Progenitor cell of endocrine pancreas (in vitro differentiated cells): ENCODE measurements around the gene LBR. TPM values are rescaled to one million over a fixed set of nuclear protein-coding genes. Genes with fewer than 3 reads are reported as not detected.
A peak's percentile ranks its signal among the peaks of the same experiment; 100 is the strongest.

Source experiments
- DNase-seq: peaks from one replicate; pipeline ENCODE4 v3.0.0; 2021; ENCODE audit warnings: low spot score; ENCODE audit not compliant: unreplicated experiment
- H3K27ac Mint-ChIP-seq: 2 replicates; pipeline ENCODE4 v1.8.0; 2021; ENCODE audit warnings: mild to moderate bottlenecking, moderate library complexity, mixed read lengths
- H3K27me3 Mint-ChIP-seq: 2 replicates; pipeline ENCODE4 v1.8.0; 2021; ENCODE audit warnings: mixed read lengths
- H3K36me3 Mint-ChIP-seq: 2 replicates; pipeline ENCODE4 v1.8.0; 2022; ENCODE audit warnings: mixed read lengths; ENCODE audit not compliant: insufficient read depth
- H3K4me1 Mint-ChIP-seq: 2 replicates; pipeline ENCODE4 v1.8.0; 2021; ENCODE audit warnings: low read depth, mixed read lengths
- H3K4me3 Mint-ChIP-seq: 2 replicates; pipeline ENCODE4 v1.8.0; 2021; ENCODE audit warnings: low read depth, mild to moderate bottlenecking, moderate library complexity, mixed read lengths
- H3K9me3 Mint-ChIP-seq: 2 replicates; pipeline ENCODE4 v1.8.0; 2021; ENCODE audit warnings: low read depth, mixed read lengths
- total RNA-seq: library from RNA; stranded (reverse); gene quantifications from 2 replicates; pipeline ENCODE4 v1.2.1, GENCODE V29; 2021
- TF ChIP-seq, protein P1 (sequence below): fragments of 200-600 bp; sonication (generic); IDR thresholded peaks from one replicate; pipeline ENCODE4 v1.5.0; 2021; ENCODE audit warnings: antibody characterized with exemption, mild to moderate bottlenecking; ENCODE audit not compliant: unreplicated experiment

The LBR gene
- total RNA-seq, 1 donor from 2014 or later = 116 TPM

DNA sequence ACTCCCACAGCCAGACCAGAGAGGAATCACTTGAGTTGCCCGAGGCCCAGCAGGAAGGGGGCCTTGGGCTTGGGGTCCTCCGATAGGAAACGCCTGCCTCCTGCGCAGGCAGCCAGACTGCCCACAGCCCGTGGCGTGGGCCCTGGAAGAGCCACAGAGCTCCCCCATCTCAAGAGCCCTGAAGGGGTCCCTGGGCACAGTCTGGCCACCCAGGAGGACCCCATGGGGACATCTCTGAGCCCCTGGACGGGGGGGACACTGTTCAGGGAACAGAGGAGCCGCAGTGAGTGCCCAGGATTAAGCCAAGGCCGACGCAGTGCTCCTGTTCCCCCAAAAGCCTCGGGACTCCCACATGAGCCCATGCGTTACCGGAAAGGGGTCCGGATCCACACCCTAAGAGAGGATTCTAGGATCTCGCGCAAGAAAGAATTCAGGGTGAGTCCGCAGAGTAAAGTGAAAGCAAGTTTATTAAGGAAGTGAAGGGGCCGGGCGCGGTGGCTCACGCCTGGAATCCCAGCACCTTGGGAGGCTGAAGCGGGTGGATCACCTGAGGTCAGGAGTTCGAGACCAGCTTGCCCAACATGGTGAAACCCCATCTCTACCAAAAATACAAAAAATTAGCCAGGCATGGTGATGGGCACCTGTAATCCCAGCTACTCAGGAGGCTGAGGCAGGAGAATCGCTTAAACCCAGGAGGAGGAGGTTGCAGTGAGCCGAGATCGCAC lies 38.1 kb upstream of the LBR start:
- DNase-seq = no peak
- Mint-ChIP-seq H3K27me3 (peaks cover 18% of the 10 kb centered on the region), H3K4me3 (no peak overlapping the region), H3K4me1 (peaks cover 3% of the 10 kb centered on the region), H3K36me3 (no peaks in the 10 kb centered on the region), H3K9me3 (no peaks in the 10 kb centered on the region), H3K27ac (no peak overlapping the region)
- TF ChIP-seq, protein P1, sequence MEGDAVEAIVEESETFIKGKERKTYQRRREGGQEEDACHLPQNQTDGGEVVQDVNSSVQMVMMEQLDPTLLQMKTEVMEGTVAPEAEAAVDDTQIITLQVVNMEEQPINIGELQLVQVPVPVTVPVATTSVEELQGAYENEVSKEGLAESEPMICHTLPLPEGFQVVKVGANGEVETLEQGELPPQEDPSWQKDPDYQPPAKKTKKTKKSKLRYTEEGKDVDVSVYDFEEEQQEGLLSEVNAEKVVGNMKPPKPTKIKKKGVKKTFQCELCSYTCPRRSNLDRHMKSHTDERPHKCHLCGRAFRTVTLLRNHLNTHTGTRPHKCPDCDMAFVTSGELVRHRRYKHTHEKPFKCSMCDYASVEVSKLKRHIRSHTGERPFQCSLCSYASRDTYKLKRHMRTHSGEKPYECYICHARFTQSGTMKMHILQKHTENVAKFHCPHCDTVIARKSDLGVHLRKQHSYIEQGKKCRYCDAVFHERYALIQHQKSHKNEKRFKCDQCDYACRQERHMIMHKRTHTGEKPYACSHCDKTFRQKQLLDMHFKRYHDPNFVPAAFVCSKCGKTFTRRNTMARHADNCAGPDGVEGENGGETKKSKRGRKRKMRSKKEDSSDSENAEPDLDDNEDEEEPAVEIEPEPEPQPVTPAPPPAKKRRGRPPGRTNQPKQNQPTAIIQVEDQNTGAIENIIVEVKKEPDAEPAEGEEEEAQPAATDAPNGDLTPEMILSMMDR = no peak

DNA sequence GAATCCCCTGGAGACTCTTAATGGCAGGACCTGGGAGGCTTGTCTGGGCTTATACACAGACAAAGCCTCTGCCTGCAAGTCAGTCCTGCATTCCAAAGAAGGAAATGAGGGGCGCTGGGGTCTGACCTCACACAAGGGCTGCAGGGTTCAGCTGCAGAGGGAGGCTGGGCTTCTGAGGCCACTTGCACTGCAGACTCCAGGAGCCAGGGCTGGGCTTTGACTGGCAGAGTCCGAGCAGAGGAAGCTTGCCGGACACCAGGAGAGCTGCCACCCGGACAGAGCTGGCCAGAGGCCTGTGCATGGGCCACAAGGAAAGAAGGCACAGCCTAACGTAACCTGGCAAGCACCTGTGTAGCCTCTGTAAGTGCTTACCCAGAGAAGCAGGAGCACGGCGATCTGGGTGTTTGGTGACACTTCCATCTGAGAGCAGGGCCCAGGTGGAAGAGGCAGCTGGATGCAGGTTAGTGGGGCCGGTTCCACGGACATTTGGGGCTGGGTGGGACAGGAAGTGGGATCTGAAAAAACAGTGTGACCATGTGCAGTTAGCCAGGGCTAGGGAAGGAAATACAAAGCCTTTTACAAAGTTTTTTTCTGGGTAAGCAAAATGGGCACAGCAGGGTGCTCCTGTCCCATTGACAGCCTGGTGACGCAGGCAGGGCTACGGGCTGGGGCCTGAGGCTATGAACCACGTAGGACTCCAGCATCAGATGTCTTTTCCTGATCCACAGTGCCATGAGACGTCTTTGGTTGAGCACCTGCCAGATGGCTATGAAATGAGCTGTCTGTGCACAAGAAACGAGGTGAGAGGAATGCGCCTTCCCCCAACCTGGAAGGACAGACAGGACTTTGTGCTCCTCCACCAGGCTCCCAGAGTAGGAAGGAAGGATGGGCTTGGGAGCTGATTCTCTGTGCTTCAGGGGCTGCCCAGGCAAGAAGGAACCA lies 37.3 kb upstream of the LBR start:
- peaks cover 21% of the 10 kb centered on the region for H3K27me3 Mint-ChIP-seq
- H3K27ac Mint-ChIP-seq = peak overlapping the region; percentile 77
- H3K9me3 Mint-ChIP-seq = no peaks in the 10 kb centered on the region
- TF ChIP-seq, protein P1 = no peak
- no peak overlapping the region for H3K4me3 Mint-ChIP-seq
- H3K4me1 Mint-ChIP-seq = peaks cover 4% of the 10 kb centered on the region
- DNase-seq = no peak
- H3K36me3 Mint-ChIP-seq = no peaks in the 10 kb centered on the region

DNA sequence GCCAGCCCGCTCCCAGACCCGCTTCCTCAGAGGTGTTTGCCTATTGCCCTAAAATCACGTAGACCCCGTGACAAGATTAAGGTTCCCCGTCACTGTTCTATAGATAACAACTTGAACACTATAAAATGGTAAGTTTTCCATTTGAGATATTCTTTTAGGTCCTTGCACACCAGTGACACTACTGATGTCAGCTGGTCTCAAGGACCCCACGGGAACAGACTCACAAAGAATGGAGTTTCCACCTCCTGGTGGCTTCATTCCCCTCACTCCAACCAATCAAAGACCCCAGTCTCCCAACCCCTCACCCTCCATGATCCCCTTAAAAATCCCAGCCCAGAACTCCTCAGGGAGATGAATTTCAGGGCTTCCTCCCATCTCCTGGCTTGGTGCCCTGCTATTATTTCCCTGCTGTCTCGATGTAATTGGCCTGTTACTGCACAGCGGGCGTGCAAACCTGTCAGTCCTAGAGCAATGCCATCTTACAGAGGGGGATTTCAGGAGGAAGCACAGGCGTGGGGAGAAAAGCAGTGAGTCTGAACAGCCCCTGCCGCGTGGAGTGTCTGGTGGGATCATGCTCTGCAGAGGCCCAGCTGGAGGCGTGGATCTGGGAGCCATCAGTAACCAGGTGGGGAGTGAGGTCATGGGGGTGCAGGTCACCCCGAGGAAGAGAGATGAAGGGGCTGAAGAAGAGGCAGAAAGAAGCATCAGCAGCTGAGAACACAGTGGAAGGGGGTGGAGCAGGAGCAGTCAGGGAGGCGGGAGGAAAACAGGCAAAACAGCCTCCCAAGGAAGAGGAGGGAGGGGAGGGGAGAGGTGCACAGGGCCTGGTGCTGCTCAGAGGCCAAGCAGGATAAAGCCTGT lies 35.1 kb upstream of the LBR start:
- TF ChIP-seq, protein P1 = no peak
- no peak for DNase-seq
- Mint-ChIP-seq H3K27me3 (peaks cover 32% of the 10 kb centered on the region), H3K9me3 (no peaks in the 10 kb centered on the region), H3K36me3 (no peaks in the 10 kb centered on the region), H3K4me3 (no peak overlapping the region), H3K27ac (peak overlapping the region; percentile 68), H3K4me1 (peaks cover 4% of the 10 kb centered on the region)

DNA sequence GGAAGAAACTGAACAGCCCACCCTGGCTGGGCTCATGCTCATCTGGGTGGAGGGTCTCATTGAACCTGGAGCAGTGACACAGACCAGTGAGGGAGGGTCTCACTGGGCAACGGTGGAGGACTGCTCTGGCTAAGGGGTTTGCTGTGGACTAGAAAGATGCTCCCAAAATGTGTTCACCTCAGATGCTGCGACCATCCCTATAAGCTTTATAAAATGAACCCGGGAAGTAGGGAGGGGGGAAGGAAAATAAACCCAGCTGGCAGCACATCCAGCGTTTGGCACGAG lies 34.5 kb upstream of the LBR start:
- no peaks in the 10 kb centered on the region for H3K9me3 Mint-ChIP-seq
- H3K4me1 Mint-ChIP-seq = peaks cover 4% of the 10 kb centered on the region
- H3K27ac Mint-ChIP-seq = no peak overlapping the region
- H3K27me3 Mint-ChIP-seq = peaks cover 32% of the 10 kb centered on the region
- DNase-seq = no peak
- no peak overlapping the region for H3K4me3 Mint-ChIP-seq
- H3K36me3 Mint-ChIP-seq = no peaks in the 10 kb centered on the region
- TF ChIP-seq, protein P1 = no peak
